RWPE1 (cell line): ENCODE results near the gene CASZ1.

ENCODE experiments used
- CTCF ChIA-PET: fragments of 350-600 bp; sonication (Branson Sonifier 250); formaldehyde crosslinking; extraction: SDS; loops from one replicate; lab custom pipeline; 2021; lab: Yijun Ruan, JAX
- POLR2A ChIA-PET: fragments of 400-600 bp; formaldehyde crosslinking; extraction: SDS; loops from one replicate; lab custom pipeline; 2020; ENCODE audit warnings: antibody characterized with exemption; ENCODE audit not compliant: low non-redundant PET; lab: Yijun Ruan, JAX
- DNase-seq: peaks from one replicate; pipeline ENCODE4 v3.0.0; 2012; ENCODE audit warnings: low spot score
- H3K27ac ChIP-seq: fragments of 450-650 bp; 2 replicates; pipeline ENCODE4 v1.5.1; 2017
- CTCF ChIP-seq: fragments of 450-650 bp; conservative IDR thresholded peaks from 2 replicates; pipeline ENCODE4 v1.5.1; 2017; ENCODE audit warnings: low read depth, mild to moderate bottlenecking

The CASZ1 gene

GRCh38 chr1:10802944-10803715, 6.7 kb upstream of the CASZ1 start:
- TF ChIP-seq CTCF, result no peak
- ChIA-PET POLR2A (interaction anchor here (0.6 kb wide), 1 partner anchor 69 kb away, joined by 3 read pairs; no protein-coding TSS in a partner anchor), CTCF (interaction anchor here (0.6 to 0.7 kb wide), 2 partner anchors 10 to 126 kb away, joined by 3 read pairs; no protein-coding TSS in a partner anchor)
- no peak for DNase-seq
- no peak overlapping the region for H3K27ac ChIP-seq

- TF ChIP-seq CTCF, result no peak
- H3K27ac ChIP-seq, result no peak overlapping the region
- POLR2A ChIA-PET, result no interaction called here
- CTCF ChIA-PET, result interaction anchor here (0.6 kb wide), 1 partner anchor 62 kb away, joined by 4 read pairs; no protein-coding TSS in a partner anchor
- DNase-seq, result no peak
These were observed 4.3 kb upstream of the CASZ1 start for GRCh38 chr1:10800778-10801177.

- TF ChIP-seq CTCF, result no peak
- DNase-seq, result no peak
- no peak overlapping the region for H3K27ac ChIP-seq
- CTCF ChIA-PET, result interaction anchor here (0.6 kb wide), 1 partner anchor 493 kb away, joined by 3 read pairs; no protein-coding TSS in a partner anchor
- POLR2A ChIA-PET, result no interaction called here
These were observed 3.3 kb upstream of the CASZ1 start for GRCh38 chr1:10799726-10800125.

GRCh38 chr1:10795276-10796021, 997 bp downstream of the CASZ1 start:
- CTCF ChIA-PET, result interaction anchor here (0.5 to 0.8 kb wide), 3 partner anchors 45 to 137 kb away, joined by 3 to 5 read pairs (median 4); no protein-coding TSS in a partner anchor
- POLR2A ChIA-PET, result no interaction called here
- DNase-seq, result no peak
- no peak for TF ChIP-seq CTCF
- peak overlapping the region; percentile 73 for H3K27ac ChIP-seq

- no peak for DNase-seq
- no peak overlapping the region for H3K27ac ChIP-seq
- no peak for TF ChIP-seq CTCF
- POLR2A ChIA-PET, result interaction anchor here (0.6 kb wide), 1 partner anchor 286 kb away, joined by 3 read pairs; no protein-coding TSS in a partner anchor
- CTCF ChIA-PET, result interaction anchor here (0.6 to 0.7 kb wide), 3 partner anchors 102 to 296 kb away, joined by 3 to 5 read pairs (median 4); no protein-coding TSS in a partner anchor
These were observed 1.6 kb downstream of the CASZ1 start for GRCh38 chr1:10794724-10795275.
